HG02870 (cell line): ENCODE results near the gene BNC1.
"Not testable (repeated sequence)": the region's sequence is repeated elsewhere in the genome, so short reads cannot be mapped to it uniquely, and the experiment has no call there.

Experiments used
- ATAC-seq: cut with Tn5 transposase; IDR thresholded peaks from one replicate; pipeline ENCODE4 v1.9.1; 2021; ENCODE audit warnings: mild to moderate bottlenecking, moderate library complexity; ENCODE audit not compliant: unreplicated experiment

Gene BNC1

DNA sequence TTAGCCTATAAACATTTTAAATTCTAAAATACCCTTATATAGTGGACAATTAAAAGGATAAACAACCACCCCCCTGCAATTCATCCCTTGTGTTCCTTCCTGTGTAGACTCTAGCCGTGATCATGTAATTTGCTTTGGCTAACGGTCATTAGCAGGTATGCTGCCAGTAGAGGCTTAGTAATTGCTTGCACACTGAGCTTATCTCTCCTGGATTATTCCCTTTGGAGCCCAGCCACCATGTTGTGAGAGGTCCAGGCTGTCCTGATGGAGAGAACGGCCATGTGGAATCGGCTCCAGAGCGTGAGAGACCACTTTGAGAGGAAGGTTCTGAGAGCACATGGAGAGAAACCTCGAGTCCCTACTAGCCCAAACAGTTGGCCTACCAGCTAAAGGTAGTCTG, 11.0 kb upstream of the BNC1 start:
- no peak for ATAC-seq

DNA sequence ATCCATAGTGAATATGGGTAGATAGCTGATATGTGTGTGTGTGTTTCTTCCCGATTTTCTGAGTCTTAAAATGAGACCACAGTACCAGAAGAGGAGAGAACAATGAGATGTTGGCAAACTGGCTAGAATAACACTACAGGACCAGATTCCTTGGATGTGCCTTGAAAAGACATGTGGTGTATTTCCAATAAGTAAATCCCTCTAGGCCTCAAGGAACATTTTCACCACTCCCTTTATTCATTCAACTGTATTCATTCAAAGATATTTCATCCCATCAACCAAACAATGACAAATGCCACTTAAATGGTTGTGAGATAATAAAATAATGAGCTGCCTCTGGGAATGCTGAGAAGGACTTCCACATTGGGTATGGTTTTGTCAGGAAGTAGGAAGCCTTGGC, 8.7 kb upstream of the BNC1 start:
- ATAC-seq = no peak

- ATAC-seq = no peak
Measured at GRCh38 chr15:83292317-83292716, 7.9 kb upstream of the BNC1 start.

- no peak for ATAC-seq
Measured at GRCh38 chr15:83290236-83290635, 5.8 kb upstream of the BNC1 start.

- ATAC-seq = no peak
Measured at GRCh38 chr15:83289160-83289559, 4.7 kb upstream of the BNC1 start.

DNA sequence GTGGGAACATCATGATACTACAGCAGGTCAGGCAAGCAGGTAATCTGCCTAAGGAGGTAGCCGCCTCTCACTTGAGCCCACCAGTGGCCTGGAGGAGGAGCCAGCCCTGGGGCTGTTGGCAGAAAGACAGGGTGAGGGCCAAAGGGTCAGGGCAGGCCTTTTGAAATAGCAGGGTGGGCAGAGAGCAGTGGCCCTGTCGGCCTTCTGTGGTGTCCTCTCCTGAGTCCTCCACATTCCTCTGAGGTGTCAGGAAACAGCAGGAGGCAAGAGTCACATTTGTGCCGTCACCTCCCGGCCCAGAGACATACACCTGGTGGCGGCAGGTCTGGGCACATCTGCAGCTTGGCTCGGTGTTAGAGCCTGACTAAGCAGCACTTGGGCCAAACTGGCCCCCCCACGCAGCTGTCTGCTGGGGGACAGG, 3.9 kb upstream of the BNC1 start:
- ATAC-seq = no peak

DNA sequence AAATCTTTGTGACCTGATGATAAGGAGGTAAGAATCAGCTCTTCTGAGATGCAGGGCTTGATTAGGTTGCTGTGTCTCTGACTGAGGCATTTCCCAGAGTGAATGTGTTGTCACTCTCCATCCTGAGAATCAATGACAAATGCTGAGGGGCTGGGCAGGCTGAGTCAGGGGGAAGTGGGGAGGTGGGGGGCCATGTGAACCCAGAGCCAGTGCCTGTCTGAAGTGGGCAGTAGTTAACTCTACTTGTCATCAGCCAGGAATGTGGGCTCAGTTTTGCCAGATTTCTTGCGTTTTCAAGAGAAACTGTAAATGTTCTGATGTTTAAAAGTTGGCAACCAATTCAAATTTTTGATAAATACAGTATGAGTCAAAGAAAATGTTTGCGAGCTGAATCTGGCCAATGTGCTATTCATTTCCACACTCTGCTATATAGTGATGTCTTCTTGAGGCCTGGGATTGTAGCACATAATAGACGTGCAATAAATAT, 3.1 kb upstream of the BNC1 start:
- no peak for ATAC-seq

- ATAC-seq = no peak
Measured at GRCh38 chr15:83285979-83286553, 1.6 kb upstream of the BNC1 start.

DNA sequence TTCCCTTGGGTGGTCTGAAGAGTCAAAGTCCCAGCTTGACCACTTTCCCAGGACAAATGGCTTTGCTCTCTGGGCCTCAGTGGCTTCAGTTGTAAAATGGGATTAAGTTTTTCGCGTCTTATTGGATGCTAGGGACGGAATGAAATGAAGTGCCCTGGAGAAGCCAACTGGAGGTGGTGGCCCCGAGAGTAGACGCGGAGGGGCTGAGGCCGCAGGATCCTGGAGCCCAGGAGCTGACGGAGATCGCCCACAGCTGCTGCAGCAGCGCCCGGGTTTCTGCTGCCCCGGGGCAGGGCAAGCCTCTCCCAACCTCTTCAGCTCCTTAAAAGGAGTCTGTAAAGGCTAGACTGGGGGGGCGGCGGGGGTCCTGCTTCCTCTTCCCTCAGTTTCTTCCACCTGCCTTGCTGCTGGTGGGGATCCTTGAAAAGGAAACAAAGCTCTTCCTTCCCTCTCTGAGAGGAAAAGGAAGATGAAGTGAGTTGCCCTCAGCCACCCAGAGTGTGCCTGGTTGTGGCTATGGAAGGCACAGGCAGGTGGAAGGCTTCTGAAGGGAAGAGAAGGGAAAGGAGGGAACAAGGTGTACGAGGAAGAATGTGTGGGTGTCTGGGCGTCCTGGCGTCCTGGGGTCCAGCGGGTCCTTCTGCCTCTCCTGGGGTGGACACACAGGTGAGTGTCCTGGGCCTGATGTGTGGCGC, 967 bp upstream of the BNC1 start:
- no peak for ATAC-seq

DNA sequence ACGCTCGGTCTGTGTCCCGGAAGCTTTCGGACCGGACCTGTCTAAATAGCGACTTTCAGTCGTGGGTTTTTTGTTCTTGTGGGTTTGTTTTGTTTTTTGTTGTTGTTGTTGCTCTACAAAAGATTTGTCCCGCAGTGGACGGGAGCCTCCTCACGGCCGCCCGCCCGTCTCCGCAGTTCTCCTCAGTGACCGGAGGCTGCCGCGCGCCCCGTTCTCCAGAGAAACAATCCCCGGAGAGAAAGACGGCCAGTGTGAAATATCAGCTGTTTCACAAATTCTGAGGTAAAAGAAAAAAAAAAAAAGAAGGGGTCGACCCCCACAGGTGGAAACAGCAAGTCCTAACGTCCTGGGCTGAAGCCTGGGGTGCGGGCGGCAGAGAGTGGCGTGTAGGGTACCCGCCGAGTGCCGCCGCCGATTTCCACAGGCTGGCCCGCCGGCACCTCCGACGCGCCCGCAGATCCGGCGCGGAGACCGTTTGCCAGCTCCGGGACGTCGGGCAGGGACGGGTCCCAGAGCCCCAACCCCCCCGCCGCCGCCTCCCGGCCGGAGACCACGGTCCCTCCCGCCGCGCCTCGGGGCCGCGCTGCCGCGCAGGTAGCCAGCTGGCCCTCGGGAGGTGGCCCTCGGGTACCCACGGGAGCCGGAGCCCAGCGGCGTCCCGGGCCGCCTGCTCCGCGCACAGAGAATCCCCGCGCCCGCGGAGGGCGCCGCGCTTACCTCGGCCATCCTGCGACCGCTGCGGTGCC, 478 bp downstream of the BNC1 start:
- no peak for ATAC-seq

DNA sequence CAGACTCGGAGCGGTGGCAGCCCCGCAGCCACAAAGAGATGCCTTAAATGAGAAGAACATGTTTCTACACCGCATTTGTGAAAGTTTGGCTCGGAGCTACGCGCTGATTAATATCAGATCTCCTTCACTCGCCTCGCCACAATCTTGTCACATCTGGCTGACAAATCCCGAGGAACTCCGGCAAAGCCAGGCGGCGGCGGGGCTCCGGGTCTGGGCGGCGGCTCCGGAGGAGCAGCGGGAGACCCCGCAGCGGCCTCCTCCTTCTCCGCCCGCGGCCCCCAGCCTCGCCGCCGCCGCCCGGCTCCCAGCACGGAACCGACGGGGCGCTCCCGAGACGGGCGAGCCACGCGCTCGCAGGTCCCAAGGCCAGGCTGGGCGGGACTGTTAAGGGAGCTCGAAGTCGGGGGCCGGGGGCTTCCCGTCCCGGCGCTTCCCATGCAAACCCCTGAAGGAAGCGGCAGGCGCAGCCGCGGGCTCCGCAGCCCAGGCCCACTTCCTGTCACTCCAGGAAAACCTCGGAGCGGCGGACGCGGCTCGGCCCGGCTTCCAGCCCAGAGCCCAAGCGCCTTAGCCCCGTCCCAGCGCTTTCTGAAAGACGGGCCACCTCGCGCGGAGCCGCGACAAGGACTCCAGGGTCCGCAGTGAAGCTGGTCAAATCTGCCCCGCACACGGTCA, 1.2 kb downstream of the BNC1 start:
- ATAC-seq = no peak

GRCh38 chr15:83282776-83283137, 1.7 kb downstream of the BNC1 start:
- no peak for ATAC-seq

- ATAC-seq = no peak
Measured at GRCh38 chr15:83282141-83282540, 2.3 kb downstream of the BNC1 start.

- no peak for ATAC-seq
Measured at GRCh38 chr15:83278191-83278590, 6.3 kb downstream of the BNC1 start.

- ATAC-seq = no peak
Measured at GRCh38 chr15:83276661-83277060, 7.8 kb downstream of the BNC1 start.

DNA sequence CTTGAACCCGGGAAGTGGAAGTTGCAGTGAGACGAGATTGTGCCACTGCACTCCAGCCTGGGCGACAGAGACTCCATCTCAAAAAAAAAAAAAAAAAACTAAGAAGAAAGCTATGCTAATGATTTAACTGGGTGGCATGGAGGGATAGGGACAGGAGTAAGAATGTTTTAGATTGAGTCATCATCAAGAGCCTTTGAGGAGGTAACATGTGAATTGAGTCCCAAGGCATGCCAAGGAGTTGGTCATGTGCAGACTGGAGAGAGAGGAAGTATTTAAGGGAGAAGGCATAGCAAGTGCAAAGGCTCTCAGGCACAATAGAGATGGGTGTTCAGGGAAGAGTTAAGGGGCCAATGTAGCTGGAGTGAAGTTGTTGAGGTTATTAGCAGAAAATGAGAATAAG, 9.1 kb downstream of the BNC1 start:
- no peak for ATAC-seq

DNA sequence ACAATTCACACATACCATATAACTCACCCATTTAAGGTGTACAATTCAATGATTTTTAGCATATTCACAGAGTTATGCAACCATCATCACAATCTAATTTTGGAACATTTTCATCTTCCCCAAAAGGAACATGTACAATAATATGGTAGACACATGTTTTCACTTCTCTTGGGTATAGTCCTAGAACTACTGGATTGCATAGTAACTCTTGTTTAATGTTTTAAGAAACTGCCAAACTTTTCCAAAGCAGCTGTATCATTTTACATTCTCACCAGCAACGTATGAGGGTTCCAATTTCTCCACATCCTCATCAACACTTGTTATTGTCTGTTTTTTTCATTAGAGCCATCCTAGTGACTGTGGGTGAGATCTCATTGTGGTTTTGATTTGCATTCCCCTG, 14.3 kb downstream of the BNC1 start:
- ATAC-seq = no peak

DNA sequence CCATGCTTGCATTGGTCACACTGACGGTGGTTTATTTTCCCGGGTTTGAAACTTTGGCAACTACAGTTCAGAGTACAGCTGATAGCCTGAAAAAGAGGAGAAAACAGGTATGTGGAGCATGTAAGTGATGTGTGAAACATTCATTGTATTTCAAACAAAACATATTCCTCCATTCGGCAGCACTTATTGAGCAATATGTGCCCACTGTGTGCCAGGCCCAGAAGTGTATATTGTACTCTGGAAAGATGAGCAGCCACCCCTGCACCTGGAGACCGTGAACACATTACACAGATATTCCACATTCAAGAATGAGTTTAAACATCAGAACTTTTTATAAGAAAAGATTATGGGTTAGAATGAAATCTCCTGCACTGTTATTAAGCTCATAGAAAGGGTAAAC, 16.3 kb downstream of the BNC1 start:
- no peak for ATAC-seq

- no peak for ATAC-seq
Measured at GRCh38 chr15:83262594-83263315, 21.7 kb downstream of the BNC1 start.

- not testable (repeated sequence) for ATAC-seq
Measured at GRCh38 chr15:83262181-83262580, 22.3 kb downstream of the BNC1 start.

GRCh38 chr15:83250781-83251180, 33.7 kb downstream of the BNC1 start:
- ATAC-seq = no peak
